Prostate gland (tissue), 2 donors: ENCODE measurements around the gene FANCE. TPM values are rescaled to one million over a fixed set of nuclear protein-coding genes. Genes with fewer than 3 reads are reported as not detected.

Source experiments
- DNase-seq: peaks from one replicate; pipeline ENCODE4 v3.0.0-alpha.2; 2019; ENCODE audit warnings: low spot score
- H3K27ac ChIP-seq, 2 donors: fragments of 200-600 bp; sonication (generic); 2 replicates each; pipeline ENCODE4 v1.5.1; 2017 to 2019
- H3K27me3 ChIP-seq: fragments of 200-600 bp; sonication (generic); replicated peaks from 2 replicates; pipeline ENCODE4 v1.5.1; 2019; ENCODE audit not compliant: insufficient read depth
- H3K36me3 ChIP-seq, 2 donors: fragments of 200-600 bp; sonication (generic); 1 replicate in 1 of 2; 2 replicates in 1 of 2; pipeline versions ENCODE4 v1.5.1 to v1.8.1; 2017 to 2019
- H3K4me1 ChIP-seq: fragments of 200-600 bp; sonication (generic); replicated peaks from 2 replicates; pipeline ENCODE4 v1.5.1; 2019
- H3K4me3 ChIP-seq, 2 donors: fragments of 200-600 bp; sonication (generic); 2 replicates each; pipeline ENCODE4 v1.5.1; 2017 to 2019
- H3K9me3 ChIP-seq: fragments of 200-600 bp; sonication (generic); 2 replicates; pipeline ENCODE4 v1.5.1; 2017
- POLR2A ChIP-seq: fragments of 450-650 bp; IDR thresholded peaks from one replicate; pipeline ENCODE4 v1.6.1; 2016; ENCODE audit warnings: antibody characterized with exemption, mild to moderate bottlenecking
- POLR2AphosphoS5 ChIP-seq: sonication (generic); formaldehyde crosslinking; IDR thresholded peaks from one replicate; pipeline ENCODE4 v1.6.1; 2017; ENCODE audit warnings: antibody characterized with exemption
- WGBS: methylation state at CpG from one replicate; pipeline ENCODE4 v1.1.5; 2018; 5-methylcytosine and 5-hydroxymethylcytosine counted together
- intact Hi-C: fragments of 100-400 bp; cut with DNase I; formaldehyde crosslinking; loops from one replicate; pipeline ENCODE4 v1.14.2; 2022
- total RNA-seq, 2 donors: library from RNA; depleted of rRNA; stranded (reverse); fragments of >200 nt; gene quantifications; one replicate each; pipeline ENCODE4 v1.1.0, GENCODE V29; 2016
- TF ChIP-seq, protein P1 (sequence below), 4 experiments: fragments of 200-600 bp in 2 of 4; fragments of 450-650 bp in 2 of 4; sonication (generic) in 2 of 4; IDR thresholded peaks; 1 replicate in 3 of 4; 2 replicates in 1 of 4; pipeline ENCODE4 v1.5.1; 2016 to 2019; ENCODE audit warnings: antibody characterized with exemption in 4 of 4, mild to moderate bottlenecking in 2 of 4, moderate library complexity in 2 of 4

Gene FANCE, protein sequence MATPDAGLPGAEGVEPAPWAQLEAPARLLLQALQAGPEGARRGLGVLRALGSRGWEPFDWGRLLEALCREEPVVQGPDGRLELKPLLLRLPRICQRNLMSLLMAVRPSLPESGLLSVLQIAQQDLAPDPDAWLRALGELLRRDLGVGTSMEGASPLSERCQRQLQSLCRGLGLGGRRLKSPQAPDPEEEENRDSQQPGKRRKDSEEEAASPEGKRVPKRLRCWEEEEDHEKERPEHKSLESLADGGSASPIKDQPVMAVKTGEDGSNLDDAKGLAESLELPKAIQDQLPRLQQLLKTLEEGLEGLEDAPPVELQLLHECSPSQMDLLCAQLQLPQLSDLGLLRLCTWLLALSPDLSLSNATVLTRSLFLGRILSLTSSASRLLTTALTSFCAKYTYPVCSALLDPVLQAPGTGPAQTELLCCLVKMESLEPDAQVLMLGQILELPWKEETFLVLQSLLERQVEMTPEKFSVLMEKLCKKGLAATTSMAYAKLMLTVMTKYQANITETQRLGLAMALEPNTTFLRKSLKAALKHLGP
- 10 to 100 TPM in 1 of 2 donors, 1 to 10 TPM in 1; 7.5 to 14.0 TPM for total RNA-seq

DNA sequence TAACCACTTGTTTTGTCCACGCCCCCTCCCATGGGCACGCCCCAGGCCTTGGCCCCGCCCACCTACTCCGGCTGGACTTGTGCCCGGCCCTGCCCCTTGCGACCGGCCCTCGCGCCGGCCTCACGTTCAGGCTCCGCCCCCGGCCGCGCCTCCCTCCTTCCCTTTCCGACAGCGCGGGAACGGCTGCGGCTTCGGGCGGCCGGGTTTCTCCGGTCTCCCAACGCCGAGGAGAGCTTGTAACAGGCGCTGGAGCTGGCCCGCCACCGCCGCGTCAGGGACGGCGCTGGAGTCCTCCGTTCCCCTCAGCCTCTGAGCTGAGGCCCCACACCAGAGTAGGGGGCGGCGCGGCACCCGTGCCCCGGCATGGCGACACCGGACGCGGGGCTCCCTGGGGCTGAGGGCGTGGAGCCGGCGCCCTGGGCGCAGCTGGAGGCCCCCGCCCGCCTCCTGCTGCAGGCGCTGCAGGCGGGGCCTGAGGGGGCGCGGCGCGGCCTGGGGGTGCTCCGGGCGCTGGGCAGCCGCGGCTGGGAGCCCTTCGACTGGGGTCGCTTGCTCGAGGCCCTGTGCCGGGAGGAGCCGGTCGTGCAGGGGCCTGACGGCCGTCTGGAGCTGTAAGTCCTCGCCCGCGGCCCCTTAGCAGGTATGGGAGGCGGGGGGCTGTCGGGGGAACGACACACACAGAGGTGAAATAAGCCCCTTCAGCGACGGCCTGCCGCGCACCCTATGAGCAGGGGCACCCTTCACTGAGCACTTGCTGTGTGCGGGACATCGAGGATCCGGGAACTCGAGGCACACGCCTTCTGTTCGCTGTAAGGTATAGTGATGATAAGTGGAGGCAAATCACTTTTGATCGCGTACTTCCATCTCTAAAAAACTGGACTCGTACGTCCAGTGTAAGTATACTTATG is at the start of gene FANCE:
Gene FANCE, plus strand, starts transcription at position 156 of the 908 bp plus-strand sequence. Its CDS starts 208 bp downstream, at position 364.
- Histone ChIP-seq H3K4me1 (no peaks in the 10 kb centered on the region), H3K36me3 (no peaks in the 10 kb centered on the region), H3K27ac (peak within 1 kb of the TSS; percentile 76 to 78), H3K4me3 (peak within 1 kb of the TSS; percentile 49 to 64), H3K27me3 (no peaks in the 10 kb centered on the region), H3K9me3 (no peaks in the 10 kb centered on the region)
- DNase-seq: peak; percentile 94
- intact Hi-C loops: loop anchor here (2.0 to 5.0 kb wide), 2 partner anchors 16 to 160 kb away; partner anchors contain the start of gene RPL10A
- WGBS: 1% methylated on average over 57 of the region's 87 CpGs
- TF ChIP-seq, protein P1, sequence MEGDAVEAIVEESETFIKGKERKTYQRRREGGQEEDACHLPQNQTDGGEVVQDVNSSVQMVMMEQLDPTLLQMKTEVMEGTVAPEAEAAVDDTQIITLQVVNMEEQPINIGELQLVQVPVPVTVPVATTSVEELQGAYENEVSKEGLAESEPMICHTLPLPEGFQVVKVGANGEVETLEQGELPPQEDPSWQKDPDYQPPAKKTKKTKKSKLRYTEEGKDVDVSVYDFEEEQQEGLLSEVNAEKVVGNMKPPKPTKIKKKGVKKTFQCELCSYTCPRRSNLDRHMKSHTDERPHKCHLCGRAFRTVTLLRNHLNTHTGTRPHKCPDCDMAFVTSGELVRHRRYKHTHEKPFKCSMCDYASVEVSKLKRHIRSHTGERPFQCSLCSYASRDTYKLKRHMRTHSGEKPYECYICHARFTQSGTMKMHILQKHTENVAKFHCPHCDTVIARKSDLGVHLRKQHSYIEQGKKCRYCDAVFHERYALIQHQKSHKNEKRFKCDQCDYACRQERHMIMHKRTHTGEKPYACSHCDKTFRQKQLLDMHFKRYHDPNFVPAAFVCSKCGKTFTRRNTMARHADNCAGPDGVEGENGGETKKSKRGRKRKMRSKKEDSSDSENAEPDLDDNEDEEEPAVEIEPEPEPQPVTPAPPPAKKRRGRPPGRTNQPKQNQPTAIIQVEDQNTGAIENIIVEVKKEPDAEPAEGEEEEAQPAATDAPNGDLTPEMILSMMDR (IDR thresholded peaks at IDR 0.05): peak in 1 of 4 experiments; percentile 23
- TF ChIP-seq POLR2A: peak; percentile 86
- TF ChIP-seq POLR2AphosphoS5: peak; percentile 93

DNA sequence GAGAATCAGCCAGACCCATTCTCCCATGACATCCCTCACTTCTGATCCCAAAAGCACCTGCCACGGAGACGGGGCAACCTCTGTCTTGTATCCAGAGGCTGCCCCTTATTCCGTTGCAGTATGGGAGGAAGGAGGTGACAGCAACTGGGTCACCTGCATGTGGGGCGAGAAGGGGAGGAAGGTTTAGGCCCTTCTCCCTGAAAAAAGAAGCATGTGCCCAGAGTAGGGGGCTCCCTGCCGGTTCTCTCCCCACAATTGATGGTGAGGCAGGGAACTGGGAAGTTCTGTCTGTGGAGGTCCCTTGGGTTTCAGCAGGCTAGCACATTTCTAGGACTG is 49.3 kb upstream of the FANCE start:
- Histone ChIP-seq H3K9me3 (no peaks in the 10 kb centered on the region), H3K36me3 (no peaks in the 10 kb centered on the region), H3K27ac (no peak overlapping the region), H3K4me1 (no peaks in the 10 kb centered on the region), H3K27me3 (no peaks in the 10 kb centered on the region), H3K4me3 (no peak overlapping the region)
- DNase-seq: no peak
- TF ChIP-seq POLR2A: no peak
- TF ChIP-seq, protein P1 (IDR thresholded peaks at IDR 0.05): no peak
- TF ChIP-seq POLR2AphosphoS5: no peak
- 89% methylated on average over 5 of the region's 5 CpGs for WGBS
- intact Hi-C loops: no loop called here

DNA sequence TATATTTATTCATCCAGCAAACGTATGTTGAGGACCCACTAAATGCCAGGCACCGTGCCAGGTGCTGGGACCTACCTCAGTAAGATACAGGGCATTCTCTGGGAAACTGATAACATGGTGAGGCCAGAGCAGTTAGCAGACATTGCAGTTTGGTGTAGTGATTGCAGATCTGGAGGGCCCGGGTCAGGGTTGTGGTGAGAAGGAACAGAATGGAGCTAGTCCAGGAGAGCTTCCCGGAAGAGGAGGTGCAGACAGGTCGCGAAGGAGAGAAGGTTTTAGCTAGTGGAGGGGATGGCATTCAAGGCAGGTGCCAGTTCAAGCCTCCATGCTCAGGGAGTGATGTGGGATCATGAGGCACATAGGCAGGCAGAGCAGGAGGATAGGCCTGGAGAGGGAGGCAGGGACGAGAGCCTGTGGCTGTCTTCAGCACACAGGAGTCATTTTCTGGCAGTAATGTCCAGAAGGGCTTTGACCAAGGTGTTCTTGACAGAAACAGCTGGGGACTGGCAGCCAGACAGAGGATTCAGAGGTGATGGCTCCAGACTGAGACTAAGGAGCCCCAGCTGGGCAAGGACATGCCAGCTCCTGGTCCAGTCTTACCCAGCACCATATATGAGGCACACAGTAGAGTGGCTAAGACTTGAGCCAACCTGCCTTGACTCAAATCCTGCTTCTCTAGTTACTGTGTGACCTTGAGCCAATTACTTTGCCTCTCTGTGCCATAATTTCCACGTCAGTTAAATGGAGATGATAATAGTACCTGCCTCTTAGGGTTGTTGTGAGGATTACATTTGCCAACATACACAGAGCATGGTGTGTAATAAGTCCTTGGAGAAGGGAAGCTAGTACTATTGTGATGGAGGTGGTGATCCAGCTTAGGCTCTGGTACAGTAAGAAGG is 48.3 kb upstream of the FANCE start:
- H3K27me3 ChIP-seq: no peaks in the 10 kb centered on the region
- H3K27ac ChIP-seq: no peak overlapping the region
- TF ChIP-seq POLR2A (no peak), POLR2AphosphoS5 (no peak)
- TF ChIP-seq, protein P1 (IDR thresholded peaks at IDR 0.05): no peak
- no peaks in the 10 kb centered on the region for H3K4me1 ChIP-seq
- intact Hi-C loops: no loop called here
- WGBS: 89% methylated on average over 8 of the region's 8 CpGs
- no peak overlapping the region for H3K4me3 ChIP-seq
- no peak for DNase-seq
- H3K9me3 ChIP-seq: no peaks in the 10 kb centered on the region
- H3K36me3 ChIP-seq: no peaks in the 10 kb centered on the region

DNA sequence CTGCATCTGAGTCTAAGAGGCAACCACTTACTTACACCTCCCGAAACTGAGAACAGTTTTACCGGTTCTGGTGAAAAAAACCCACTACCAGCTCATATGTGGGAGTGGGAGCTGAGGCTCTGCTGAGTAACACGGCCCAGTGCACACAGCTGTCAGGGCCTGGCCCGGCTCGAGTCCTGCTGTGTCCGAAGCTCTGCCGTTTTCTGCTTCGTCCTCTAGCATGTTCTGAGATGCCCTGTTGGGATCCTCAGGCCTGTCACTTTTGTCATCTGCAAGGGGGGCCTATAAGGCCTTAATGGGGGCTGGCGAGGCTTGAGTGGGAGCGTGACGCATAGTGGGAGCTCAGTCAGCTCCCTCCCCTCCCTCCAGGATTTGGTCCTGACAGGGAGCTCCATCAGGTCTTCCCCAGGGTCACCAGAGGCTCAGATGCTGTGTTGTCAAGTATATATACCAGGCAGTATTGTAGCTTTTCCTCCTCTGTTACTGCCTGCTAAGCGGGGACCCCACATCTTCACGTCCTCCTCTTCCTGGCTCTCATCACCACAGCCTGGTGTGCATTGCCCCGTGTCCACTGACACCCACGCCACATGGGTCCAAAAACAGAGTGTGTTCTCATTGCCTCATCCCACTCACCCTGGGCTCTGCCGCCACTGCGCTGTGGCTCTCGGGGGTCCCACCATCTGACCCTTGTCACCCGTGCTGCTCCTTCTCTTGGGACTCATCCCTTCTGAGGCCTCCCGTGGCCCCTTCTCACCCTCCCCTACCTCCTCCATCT is 45.2 kb upstream of the FANCE start:
- 87% methylated on average over 20 of the region's 20 CpGs for WGBS
- DNase-seq: no peak
- H3K36me3 ChIP-seq: no peaks in the 10 kb centered on the region
- no peak overlapping the region for H3K27ac ChIP-seq
- H3K4me1 ChIP-seq: no peaks in the 10 kb centered on the region
- intact Hi-C loops: no loop called here
- H3K9me3 ChIP-seq: no peaks in the 10 kb centered on the region
- TF ChIP-seq POLR2AphosphoS5 (no peak), POLR2A (no peak)
- TF ChIP-seq, protein P1 (IDR thresholded peaks at IDR 0.05): no peak
- H3K4me3 ChIP-seq: no peak overlapping the region
- no peaks in the 10 kb centered on the region for H3K27me3 ChIP-seq
